ENCODE measurements around the gene CHRM2.

- TF ChIP-seq POLR2AphosphoS5 (IDR thresholded peaks at IDR 0.05; ENCODE audit: low read depth, low read length) (no peak), MAX (IDR thresholded peaks at IDR 0.05) (no peak), TBP (IDR thresholded peaks at IDR 0.05; ENCODE audit: low read depth, low read length) (no peak), RNF2 (IDR thresholded peaks at IDR 0.05; ENCODE audit: borderline replicate concordance, low read depth, low read length, missing control alignments, poor library complexity, severe bottlenecking) (no peak), YY1 (IDR thresholded peaks at IDR 0.05; ENCODE audit: low read depth, low read length) (no peak), POLR2A (IDR thresholded peaks at IDR 0.05; ENCODE audit: control extremely low read depth in 1 of 2, low read depth in 2 of 2, low read length in 2 of 2) (no peak), SIN3A (conservative IDR thresholded peaks at IDR 0.05 in 1 of 2, IDR thresholded peaks at IDR 0.05 in 1 of 2; ENCODE audit: low read depth in 1 of 2, low read length in 2 of 2) (no peak), PHF8 (conservative IDR thresholded peaks at IDR 0.05; ENCODE audit: low read depth, low read length) (no peak), GTF2F1 (IDR thresholded peaks at IDR 0.05; ENCODE audit: borderline replicate concordance, low read depth, low read length) (no peak), ZNF274 (IDR thresholded peaks at IDR 0.05; ENCODE audit: borderline replicate concordance, extremely low read depth, low read length) (no peak), CHD2 (IDR thresholded peaks at IDR 0.05; ENCODE audit: low read length) (no peak), ATF3 (IDR thresholded peaks at IDR 0.05; ENCODE audit: insufficient read depth, low read depth, low read length) (no peak)
- TF ChIP-seq, protein P1, sequence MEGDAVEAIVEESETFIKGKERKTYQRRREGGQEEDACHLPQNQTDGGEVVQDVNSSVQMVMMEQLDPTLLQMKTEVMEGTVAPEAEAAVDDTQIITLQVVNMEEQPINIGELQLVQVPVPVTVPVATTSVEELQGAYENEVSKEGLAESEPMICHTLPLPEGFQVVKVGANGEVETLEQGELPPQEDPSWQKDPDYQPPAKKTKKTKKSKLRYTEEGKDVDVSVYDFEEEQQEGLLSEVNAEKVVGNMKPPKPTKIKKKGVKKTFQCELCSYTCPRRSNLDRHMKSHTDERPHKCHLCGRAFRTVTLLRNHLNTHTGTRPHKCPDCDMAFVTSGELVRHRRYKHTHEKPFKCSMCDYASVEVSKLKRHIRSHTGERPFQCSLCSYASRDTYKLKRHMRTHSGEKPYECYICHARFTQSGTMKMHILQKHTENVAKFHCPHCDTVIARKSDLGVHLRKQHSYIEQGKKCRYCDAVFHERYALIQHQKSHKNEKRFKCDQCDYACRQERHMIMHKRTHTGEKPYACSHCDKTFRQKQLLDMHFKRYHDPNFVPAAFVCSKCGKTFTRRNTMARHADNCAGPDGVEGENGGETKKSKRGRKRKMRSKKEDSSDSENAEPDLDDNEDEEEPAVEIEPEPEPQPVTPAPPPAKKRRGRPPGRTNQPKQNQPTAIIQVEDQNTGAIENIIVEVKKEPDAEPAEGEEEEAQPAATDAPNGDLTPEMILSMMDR (IDR thresholded peaks at IDR 0.05; ENCODE audit: control extremely low read depth in 1 of 3, insufficient read depth in 1 of 3, low read depth in 1 of 3, low read length in 3 of 3) = no peak
Measured at GRCh38 chr7:136912339-136912738, 43.9 kb downstream of the CHRM2 start.

Data from H1 (cell line).